ENCODE results near the gene LOXL4. TPM values are rescaled to one million over a fixed set of nuclear protein-coding genes. Genes with fewer than 3 reads are reported as not detected.

Gene LOXL4
- total RNA-seq, 2 experiments from 2014 or later = not detected

DNA sequence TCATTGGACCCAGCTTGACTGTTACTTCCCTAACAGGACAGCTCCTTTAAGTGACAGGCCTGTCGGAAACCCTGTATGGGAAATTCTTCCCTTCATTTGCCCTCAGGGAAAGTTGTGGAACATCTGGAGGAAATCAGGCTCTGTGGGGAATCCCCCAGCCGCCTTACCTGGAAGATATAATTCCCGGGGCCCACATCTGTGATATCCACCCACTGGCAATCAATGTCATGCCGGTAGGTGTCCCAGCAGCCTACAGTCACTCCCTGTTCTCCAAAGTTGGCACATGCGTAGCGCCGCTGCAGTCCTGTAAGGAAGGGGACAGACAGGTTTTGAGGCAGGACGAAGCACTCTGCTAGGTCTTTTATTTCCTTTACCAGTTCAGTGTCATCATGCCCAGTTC is 16.6 kb downstream of the LOXL4 start:
- ChIA-PET POLR2A (no interaction called here), CTCF (ENCODE audit: unreplicated experiment) (no interaction called here)
- intact Hi-C loops (cut with micrococcal nuclease; ENCODE audit: unreplicated experiment) = no loop called here
- Histone ChIP-seq H3K4me3 (ENCODE audit: low read depth, low read length, poor library complexity, severe bottlenecking) (no peak overlapping the region), H2AFZ (ENCODE audit: low read length) (no peak overlapping the region), H3K4me1 (ENCODE audit: insufficient read depth, low read length, poor library complexity, severe bottlenecking) (no peaks in the 10 kb centered on the region), H3K4me2 (ENCODE audit: low read length) (no peak overlapping the region), H3K79me2 (ENCODE audit: insufficient read depth, low read depth, low read length) (no peaks in the 10 kb centered on the region), H3K9me3 (ENCODE audit: low read length) (no peaks in the 10 kb centered on the region), H3K27ac (ENCODE audit: low read depth, low read length, poor library complexity, severe bottlenecking) (no peak overlapping the region), H3K9me2 (ENCODE audit: insufficient read depth, low read length) (no peaks in the 10 kb centered on the region), H3K36me3 (ENCODE audit: insufficient read depth, low read length) (peaks cover 42% of the 10 kb centered on the region), H4K20me1 (ENCODE audit: insufficient read depth, low read length) (no peaks in the 10 kb centered on the region)
- BruUV-seq (replicated peaks) = no TSS peak
- TF ChIP-seq CTCF (conservative IDR thresholded peaks at IDR 0.05; ENCODE audit: low read length) (no peak), EZH2phosphoT487 (IDR thresholded peaks at IDR 0.05; ENCODE audit: borderline replicate concordance, low read depth, low read length) (no peak)
- DNase-seq (ENCODE audit: low spot score) = no peak

DNA sequence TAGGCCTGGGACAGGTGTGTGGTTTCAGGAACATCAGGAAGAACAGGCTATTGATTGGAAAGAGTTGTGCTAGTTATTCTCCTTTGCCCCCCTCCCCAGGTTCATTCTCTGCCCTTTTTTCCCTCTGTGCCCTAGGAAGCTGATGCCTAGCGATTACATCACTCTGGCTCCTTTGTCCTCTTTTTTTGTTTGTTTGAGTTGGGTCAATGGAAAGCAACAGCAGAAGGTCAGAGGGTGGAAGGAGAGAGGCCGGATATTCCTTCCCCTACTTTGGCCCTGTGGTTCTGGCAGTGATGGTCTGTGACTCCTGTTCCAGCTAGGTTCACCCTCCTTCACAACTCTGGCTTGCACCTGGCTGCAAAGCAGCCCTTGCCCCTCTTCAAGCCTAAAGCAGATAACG is 18.9 kb downstream of the LOXL4 start:
- Histone ChIP-seq H2AFZ (ENCODE audit: low read length) (no peak overlapping the region), H3K4me3 (ENCODE audit: low read depth, low read length, poor library complexity, severe bottlenecking) (no peak overlapping the region), H3K36me3 (ENCODE audit: insufficient read depth, low read length) (peaks cover 60% of the 10 kb centered on the region), H3K9me2 (ENCODE audit: insufficient read depth, low read length) (no peaks in the 10 kb centered on the region), H3K9me3 (ENCODE audit: low read length) (no peaks in the 10 kb centered on the region), H3K4me2 (ENCODE audit: low read length) (no peak overlapping the region), H3K4me1 (ENCODE audit: insufficient read depth, low read length, poor library complexity, severe bottlenecking) (no peaks in the 10 kb centered on the region), H4K20me1 (ENCODE audit: insufficient read depth, low read length) (no peaks in the 10 kb centered on the region), H3K79me2 (ENCODE audit: insufficient read depth, low read depth, low read length) (no peaks in the 10 kb centered on the region), H3K27ac (ENCODE audit: low read depth, low read length, poor library complexity, severe bottlenecking) (no peak overlapping the region)
- no peak for DNase-seq (ENCODE audit: low spot score)
- ChIA-PET CTCF (ENCODE audit: unreplicated experiment) (interaction anchor here (0.6 kb wide), 1 partner anchor 10 kb away, joined by 3 read pairs; no protein-coding TSS in a partner anchor), POLR2A (no interaction called here)
- intact Hi-C loops (cut with micrococcal nuclease; ENCODE audit: unreplicated experiment) = no loop called here
- BruUV-seq (replicated peaks) = no TSS peak
- TF ChIP-seq CTCF (conservative IDR thresholded peaks at IDR 0.05; ENCODE audit: low read length) (no peak), EZH2phosphoT487 (IDR thresholded peaks at IDR 0.05; ENCODE audit: borderline replicate concordance, low read depth, low read length) (no peak)

GRCh38 chr10:98248018-98248417 is 20.0 kb downstream of the LOXL4 start:
- TF ChIP-seq EZH2phosphoT487 (IDR thresholded peaks at IDR 0.05; ENCODE audit: borderline replicate concordance, low read depth, low read length) (no peak), CTCF (conservative IDR thresholded peaks at IDR 0.05; ENCODE audit: low read length) (no peak)
- Histone ChIP-seq H4K20me1 (ENCODE audit: insufficient read depth, low read length) (no peaks in the 10 kb centered on the region), H2AFZ (ENCODE audit: low read length) (no peak overlapping the region), H3K27ac (ENCODE audit: low read depth, low read length, poor library complexity, severe bottlenecking) (no peak overlapping the region), H3K4me1 (ENCODE audit: insufficient read depth, low read length, poor library complexity, severe bottlenecking) (no peaks in the 10 kb centered on the region), H3K79me2 (ENCODE audit: insufficient read depth, low read depth, low read length) (no peaks in the 10 kb centered on the region), H3K36me3 (ENCODE audit: insufficient read depth, low read length) (peaks cover 71% of the 10 kb centered on the region), H3K4me3 (ENCODE audit: low read depth, low read length, poor library complexity, severe bottlenecking) (no peak overlapping the region), H3K9me3 (ENCODE audit: low read length) (no peaks in the 10 kb centered on the region), H3K9me2 (ENCODE audit: insufficient read depth, low read length) (no peaks in the 10 kb centered on the region), H3K4me2 (ENCODE audit: low read length) (no peak overlapping the region)
- POLR2A ChIA-PET = no interaction called here
- intact Hi-C loops (cut with micrococcal nuclease; ENCODE audit: unreplicated experiment) = no loop called here
- no peak for DNase-seq (ENCODE audit: low spot score)
- no TSS peak for BruUV-seq (replicated peaks)
- CTCF ChIA-PET (ENCODE audit: unreplicated experiment) = no interaction called here

All from OCI-LY7 (cell line).